SK-N-DZ (cell line): Measurements from ENCODE around the gene CD163.
"Not testable (repeated sequence)": the region's sequence is repeated elsewhere in the genome, so short reads cannot be mapped to it uniquely, and the experiment has no call there.

ENCODE experiments used
- DNase-seq: peaks from one replicate; pipeline ENCODE4 v3.0.0-alpha.2; 2015; ENCODE audit warnings: low spot score

The CD163 gene

DNA sequence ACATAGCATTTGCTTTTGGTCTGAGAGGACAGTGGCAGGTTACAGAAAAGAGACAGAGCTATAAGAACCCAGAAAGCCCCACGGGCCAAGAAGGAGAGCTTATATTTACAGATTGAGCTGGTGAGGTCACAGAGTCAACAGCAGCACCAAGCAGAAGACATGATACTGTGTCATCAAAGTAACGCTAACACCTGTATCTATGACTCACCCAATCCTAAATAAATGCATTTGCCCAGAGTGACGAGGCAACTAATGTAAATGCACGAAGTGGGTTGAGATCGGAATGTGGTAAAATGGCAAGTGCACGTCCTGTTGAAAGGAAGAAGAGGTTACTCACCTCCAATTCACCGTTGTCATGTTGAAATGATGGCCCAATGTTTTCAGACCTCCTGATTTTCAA lies 52.9 kb downstream of the CD163 start:
- no peak for DNase-seq

DNA sequence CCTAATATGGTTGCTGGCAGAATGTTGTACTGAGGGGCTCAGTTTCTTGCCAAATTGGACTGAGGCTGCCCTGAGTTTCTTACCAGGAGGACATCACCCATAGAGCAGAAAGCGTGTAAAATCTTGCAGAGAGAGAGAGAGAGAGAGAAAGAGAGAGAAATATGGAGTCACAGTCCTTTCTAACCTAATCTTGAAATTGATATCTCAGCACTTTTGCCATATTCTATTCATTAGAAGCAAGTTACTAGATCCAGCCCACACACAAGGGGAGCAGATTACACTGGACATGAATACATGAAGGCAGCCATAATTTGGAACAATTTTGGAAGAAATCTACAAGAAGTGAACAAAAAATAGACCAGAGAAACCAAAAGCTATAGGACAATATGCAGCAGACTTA lies 55.5 kb downstream of the CD163 start:
- DNase-seq, result no peak

DNA sequence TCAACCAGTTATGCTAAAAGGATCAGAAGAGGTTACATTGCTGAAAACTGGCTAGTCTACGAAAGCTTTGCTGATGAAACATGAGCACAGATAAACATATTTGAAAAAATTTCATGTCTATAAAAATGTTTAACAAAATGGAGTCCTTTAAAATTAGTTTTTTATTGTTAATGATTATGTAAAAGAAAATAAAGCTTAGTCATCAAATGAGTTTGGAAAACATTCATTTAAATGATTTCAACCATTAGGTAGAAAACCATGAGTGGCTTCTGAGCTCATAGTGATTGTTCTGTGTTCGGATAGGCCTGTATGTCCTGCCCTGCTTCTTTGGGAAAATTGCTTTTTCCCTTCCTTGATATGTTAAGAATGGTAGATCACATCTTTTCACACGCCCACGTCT lies 59.0 kb downstream of the CD163 start:
- no peak for DNase-seq

DNA sequence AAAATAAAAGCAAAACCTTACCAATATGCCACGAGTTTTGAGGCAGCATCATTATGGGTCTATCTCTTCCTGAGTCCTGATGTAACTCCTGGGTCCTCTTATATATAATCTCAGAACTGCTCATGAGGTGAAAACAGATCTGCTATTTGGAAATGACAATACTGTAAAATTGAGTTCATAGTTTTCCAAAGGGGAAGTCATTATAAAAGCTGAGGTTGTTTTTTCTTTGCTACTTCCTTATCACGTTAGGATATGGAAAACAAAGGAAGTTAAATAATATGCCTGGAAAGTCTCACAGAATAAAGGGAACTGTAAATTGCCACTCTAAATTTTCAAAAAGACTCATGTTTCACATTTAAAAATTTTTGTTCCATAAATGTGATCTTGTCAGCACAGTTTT lies 59.5 kb downstream of the CD163 start, which contains the start of gene CD163L1:
Gene CD163L1 (minus strand): TSS at position 78 of the 400 bp plus-strand sequence. CDS start 26 bp downstream, at position 52.
- DNase-seq, result no peak

DNA sequence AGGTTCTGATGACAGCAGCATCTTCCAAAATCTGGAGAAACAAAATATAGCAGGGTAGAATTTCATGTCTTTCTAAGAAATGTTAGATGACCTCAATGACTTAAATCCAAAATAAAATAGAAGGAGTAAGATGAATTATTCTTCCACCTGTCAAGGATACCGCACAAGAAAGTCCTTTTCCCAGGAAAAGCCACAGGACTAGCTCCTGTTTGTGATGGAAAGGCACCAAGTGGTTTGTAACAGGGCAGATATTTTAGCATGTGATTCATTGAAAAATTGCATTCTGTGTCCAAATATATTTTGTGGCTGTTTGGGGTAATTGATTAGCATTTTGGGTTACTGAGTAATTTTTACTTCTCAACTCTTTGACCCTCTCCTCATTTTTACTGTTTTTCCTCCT lies 62.4 kb downstream of the CD163 start:
- DNase-seq, result no peak

DNA sequence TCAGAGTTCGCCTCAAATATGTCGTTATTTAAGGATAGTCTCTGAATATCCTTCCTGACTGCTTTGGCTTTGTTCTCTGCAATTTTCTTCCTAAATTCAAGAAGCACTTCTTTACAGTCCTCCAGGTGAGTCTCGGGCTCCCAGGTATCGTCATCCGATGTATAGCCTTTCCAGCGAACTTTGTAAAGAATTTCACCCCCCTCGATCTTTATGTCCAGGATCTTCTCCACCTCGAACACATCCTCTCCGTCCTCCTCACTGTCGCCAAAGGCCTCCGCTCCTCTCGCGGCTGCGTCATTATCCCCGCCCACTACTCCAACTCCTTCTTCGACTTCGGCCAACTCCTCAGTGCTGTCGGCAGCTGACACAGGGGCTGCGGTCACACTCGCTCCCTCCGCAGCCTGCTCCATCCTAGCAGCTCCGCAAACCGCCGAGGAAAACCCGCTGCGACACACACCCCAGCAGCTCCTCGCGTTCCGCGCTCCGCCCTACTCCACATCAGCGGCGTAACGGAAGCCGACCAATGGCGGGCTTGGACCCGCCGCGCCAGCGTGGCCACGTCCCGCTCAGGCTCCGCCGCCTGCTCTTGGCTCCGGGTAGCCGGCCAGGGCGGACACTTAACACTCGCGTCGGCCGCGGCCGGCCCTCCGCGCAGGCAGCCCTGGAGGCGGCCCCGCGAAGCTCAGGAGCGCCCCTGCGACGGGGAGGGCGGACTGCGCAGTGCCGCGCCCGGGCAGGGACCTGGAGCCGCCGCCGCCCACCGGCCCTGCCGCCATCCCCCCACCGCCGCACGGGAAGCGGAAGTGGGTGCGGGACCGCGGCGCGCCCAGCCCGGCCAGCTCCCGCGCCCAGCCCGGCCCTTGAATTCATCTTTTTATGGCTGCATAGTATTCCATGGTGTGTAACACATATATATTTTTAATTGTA lies 63.7 kb downstream of the CD163 start:
- DNase-seq, result peak; percentile 61

DNA sequence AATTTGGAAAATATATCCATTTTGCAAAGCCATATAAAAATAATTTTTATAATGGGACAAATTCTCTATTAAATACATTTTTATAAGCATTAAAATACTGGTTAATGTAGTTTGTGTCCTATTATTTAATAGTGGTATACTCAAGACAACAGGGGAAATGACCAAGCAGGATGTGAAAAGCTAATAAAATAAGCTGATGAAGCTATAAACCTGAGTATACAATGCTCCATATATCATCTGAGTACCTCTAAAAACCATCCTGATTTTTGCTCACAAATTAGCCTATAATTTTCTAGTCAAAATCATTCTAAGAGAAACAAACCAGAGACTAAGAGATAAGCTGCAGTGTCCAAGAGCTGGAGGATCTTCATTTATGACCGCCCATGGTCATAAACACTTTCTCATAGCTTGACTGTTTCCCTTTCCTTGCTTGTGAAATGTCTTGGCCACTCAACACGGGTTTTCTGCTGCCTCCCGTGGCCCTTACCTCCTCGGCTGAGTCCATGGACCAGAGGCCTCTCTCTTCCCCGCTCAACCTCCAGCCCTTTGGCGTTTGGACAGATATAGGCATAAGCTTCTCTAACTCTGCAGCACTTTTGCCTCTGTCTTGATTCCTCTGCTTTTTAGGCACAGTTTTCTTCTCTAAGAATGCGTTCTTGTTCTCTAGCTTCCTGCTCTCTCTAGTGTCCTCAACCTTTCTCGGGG lies 65.1 kb downstream of the CD163 start:
- peak; percentile 7 for DNase-seq

DNA sequence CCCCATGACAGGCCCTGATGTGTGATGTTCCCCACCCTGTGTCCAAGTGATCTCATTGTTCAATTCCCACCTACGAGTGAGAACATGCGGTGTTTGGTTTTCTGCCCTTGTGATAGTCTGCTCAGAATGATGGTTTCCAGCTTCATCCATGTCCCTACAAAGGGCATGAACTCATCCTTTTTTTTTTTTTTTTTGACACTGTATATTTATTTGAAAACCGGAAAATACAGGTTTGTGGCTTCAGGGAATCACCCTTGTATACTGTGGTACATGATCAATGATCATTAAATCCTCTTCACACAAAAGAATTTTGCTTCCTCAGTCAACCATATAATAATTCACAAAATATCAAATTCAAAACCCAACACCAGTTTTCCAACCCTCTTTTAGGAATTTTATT lies 66.1 kb downstream of the CD163 start:
- DNase-seq, result not testable (repeated sequence)

DNA sequence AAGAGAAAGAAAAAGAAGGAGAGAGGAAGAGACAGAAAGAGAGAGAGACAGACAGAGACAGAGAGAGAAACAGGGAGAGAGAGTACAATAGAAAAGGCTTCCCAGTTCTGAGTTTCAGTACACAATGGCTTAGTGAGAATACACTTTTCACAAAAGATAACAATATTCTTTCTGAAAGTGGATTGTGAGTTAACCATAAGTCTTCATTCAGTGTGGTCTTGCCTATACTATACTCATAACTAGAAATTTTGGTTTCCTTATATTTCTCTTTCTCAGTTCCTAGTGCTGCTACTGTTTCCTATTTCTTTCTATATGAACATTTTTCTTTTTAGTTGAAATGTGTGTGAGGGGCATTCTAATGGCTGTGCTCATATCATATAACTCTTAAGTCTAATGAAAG lies 68.9 kb downstream of the CD163 start:
- no peak for DNase-seq

DNA sequence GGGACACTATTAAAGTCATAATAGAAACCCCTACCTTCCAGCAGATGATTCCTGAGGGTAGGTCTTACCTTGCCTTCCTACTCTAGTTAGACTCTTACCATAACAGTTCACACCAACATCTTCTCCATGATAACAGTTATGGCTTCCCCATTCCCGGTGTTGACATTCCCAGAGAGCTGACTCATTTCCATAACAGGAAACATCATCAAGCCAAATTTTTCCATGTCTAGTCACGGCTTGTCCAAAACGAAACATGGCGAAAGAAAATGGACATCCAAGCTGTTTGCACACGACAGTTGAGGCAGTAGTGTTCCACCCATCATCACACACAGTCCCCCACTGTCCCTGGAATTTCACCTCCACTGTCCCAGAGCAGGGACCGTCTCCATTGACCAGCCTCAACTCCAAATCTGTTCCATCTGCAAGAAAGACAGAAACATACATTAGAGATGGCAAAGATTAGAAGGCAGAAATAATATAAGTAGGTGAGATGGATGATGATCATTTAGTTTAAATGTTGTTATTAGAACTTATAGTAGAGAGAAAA lies 70.2 kb downstream of the CD163 start:
- DNase-seq, result no peak

DNA sequence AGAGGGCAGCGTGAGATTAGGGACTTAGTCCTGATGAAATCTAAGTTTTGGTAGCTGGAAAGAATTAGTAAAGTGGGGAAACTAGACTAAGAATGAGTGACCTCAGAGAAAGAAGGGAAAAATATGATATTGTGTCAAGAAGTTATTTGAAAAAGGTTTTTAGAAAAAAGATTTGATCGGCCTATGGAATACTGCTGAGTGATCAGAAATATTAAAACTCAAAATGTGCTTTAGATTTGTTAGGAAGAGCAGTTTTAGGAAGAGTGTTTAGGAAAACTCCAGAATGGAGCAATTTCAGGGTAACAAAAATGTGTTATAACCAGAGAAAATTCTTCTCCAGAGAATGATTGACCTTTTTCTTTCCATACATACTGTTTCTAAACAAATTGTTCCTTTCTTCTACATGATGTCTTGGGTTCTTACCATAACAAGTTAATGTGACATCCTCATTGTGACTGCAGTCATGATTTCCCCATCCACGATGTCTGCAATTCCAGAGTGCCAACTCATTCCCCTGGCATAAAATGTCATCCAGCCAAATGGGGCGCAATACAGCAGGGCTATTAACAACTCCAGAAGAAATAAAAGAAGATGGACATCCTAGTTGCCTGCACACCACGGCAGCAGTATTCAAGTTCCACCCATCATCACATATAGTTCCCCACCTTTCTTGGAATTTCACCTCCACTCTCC lies 71.4 kb downstream of the CD163 start:
- no peak for DNase-seq
